Progenitor cell of endocrine pancreas (in vitro differentiated cells): ENCODE results near the gene OCRL. TPM values are rescaled to one million over a fixed set of nuclear protein-coding genes. Genes with fewer than 3 reads are reported as not detected.
A peak's percentile ranks its signal among the peaks of the same experiment; 100 is the strongest.

ENCODE experiments used
- DNase-seq: peaks from one replicate; pipeline ENCODE4 v3.0.0; 2021; ENCODE audit warnings: low spot score; ENCODE audit not compliant: unreplicated experiment
- H3K27ac Mint-ChIP-seq: 2 replicates; pipeline ENCODE4 v1.8.0; 2021; ENCODE audit warnings: mild to moderate bottlenecking, moderate library complexity, mixed read lengths
- H3K27me3 Mint-ChIP-seq: 2 replicates; pipeline ENCODE4 v1.8.0; 2021; ENCODE audit warnings: mixed read lengths
- H3K36me3 Mint-ChIP-seq: 2 replicates; pipeline ENCODE4 v1.8.0; 2022; ENCODE audit warnings: mixed read lengths; ENCODE audit not compliant: insufficient read depth
- H3K4me1 Mint-ChIP-seq: 2 replicates; pipeline ENCODE4 v1.8.0; 2021; ENCODE audit warnings: low read depth, mixed read lengths
- H3K4me3 Mint-ChIP-seq: 2 replicates; pipeline ENCODE4 v1.8.0; 2021; ENCODE audit warnings: low read depth, mild to moderate bottlenecking, moderate library complexity, mixed read lengths
- H3K9me3 Mint-ChIP-seq: 2 replicates; pipeline ENCODE4 v1.8.0; 2021; ENCODE audit warnings: low read depth, mixed read lengths
- CTCF ChIP-seq: fragments of 200-600 bp; sonication (generic); IDR thresholded peaks from one replicate; pipeline ENCODE4 v1.5.0; 2021; ENCODE audit warnings: antibody characterized with exemption, mild to moderate bottlenecking; ENCODE audit not compliant: unreplicated experiment
- total RNA-seq: library from RNA; stranded (reverse); gene quantifications from 2 replicates; pipeline ENCODE4 v1.2.1, GENCODE V29; 2021

OCRL gene
- total RNA-seq, 1 donor from 2014 or later, result 57.2 TPM

- Mint-ChIP-seq H3K9me3 (no peaks in the 10 kb centered on the region), H3K27me3 (no peaks in the 10 kb centered on the region), H3K4me1 (peaks cover 26% of the 10 kb centered on the region), H3K27ac (no peak overlapping the region), H3K36me3 (peaks cover 22% of the 10 kb centered on the region), H3K4me3 (no peak overlapping the region)
- TF ChIP-seq CTCF, result no peak
- no peak for DNase-seq
These were observed 23.7 kb upstream of the OCRL start for GRCh38 chrX:129516402-129516801.

- DNase-seq, result no peak
- Mint-ChIP-seq H3K27ac (no peak overlapping the region), H3K4me1 (peaks cover 26% of the 10 kb centered on the region), H3K36me3 (peaks cover 3% of the 10 kb centered on the region), H3K9me3 (no peaks in the 10 kb centered on the region), H3K27me3 (no peaks in the 10 kb centered on the region), H3K4me3 (peak overlapping the region; percentile 50)
- TF ChIP-seq CTCF, result no peak
These were observed 19.9 kb upstream of the OCRL start for GRCh38 chrX:129520151-129520550.

- H3K27ac Mint-ChIP-seq, result peak overlapping the region; percentile 97
- peak; percentile 67 for DNase-seq
- TF ChIP-seq CTCF, result peak; percentile 24
- H3K27me3 Mint-ChIP-seq, result no peaks in the 10 kb centered on the region
- peaks cover 30% of the 10 kb centered on the region for H3K4me1 Mint-ChIP-seq
- no peaks in the 10 kb centered on the region for H3K9me3 Mint-ChIP-seq
- peak overlapping the region; percentile 86 for H3K4me3 Mint-ChIP-seq
- H3K36me3 Mint-ChIP-seq, result no peaks in the 10 kb centered on the region
These were observed 17.6 kb upstream of the OCRL start for GRCh38 chrX:129522184-129523078.

GRCh38 chrX:129523079-129523911 is 16.8 kb upstream of the OCRL start, which contains the start of gene SMARCA1:
Gene SMARCA1, minus strand, starts transcription at chrX:129523490. Its CDS starts 120 bp downstream, at chrX:129523370.
- H3K4me3 Mint-ChIP-seq, result peak within 1 kb of the TSS; percentile 86
- H3K27ac Mint-ChIP-seq, result peak within 1 kb of the TSS; percentile 98

More at GRCh38 chrX:129523079-129523911, 16.8 kb upstream of the OCRL start, which contains the start of gene SMARCA1:
- H3K4me1 Mint-ChIP-seq, result peaks cover 28% of the 10 kb centered on the region
- TF ChIP-seq CTCF, result no peak
- DNase-seq, result peak; percentile 51
- no peaks in the 10 kb centered on the region for H3K27me3 Mint-ChIP-seq
- no peaks in the 10 kb centered on the region for H3K36me3 Mint-ChIP-seq
- no peaks in the 10 kb centered on the region for H3K9me3 Mint-ChIP-seq
